ENCODE results near the gene GID8. TPM values are rescaled to one million over a fixed set of nuclear protein-coding genes. Genes with fewer than 3 reads are reported as not detected.
"Not testable (repeated sequence)": the region's sequence is repeated elsewhere in the genome, so short reads cannot be mapped to it uniquely, and the experiment has no call there.

Gene GID8
- total and polyA plus RNA-seq, 4 donors, result 11.0 to 35.4 (median 23.7) TPM

GRCh38 chr20:62958388-62959100 lies 20.6 kb downstream of the GID8 start:
- DNase-seq (no peak), ATAC-seq (ENCODE audit: insufficient read depth, low FRiP score) (no peak)
- no peak overlapping the region for H3K4me3 ChIP-seq
- H3K9me3 ChIP-seq (ENCODE audit: control insufficient read depth in 4 of 4, insufficient read depth in 3 of 4, low read length in 3 of 4), result no peaks in the 10 kb centered on the region
- H3K9ac ChIP-seq (ENCODE audit: insufficient read depth in 1 of 2, low read length in 2 of 2), result no peak overlapping the region
- H3K27me3 ChIP-seq (ENCODE audit: control insufficient read depth in 3 of 3, insufficient read depth in 3 of 3, low read length in 2 of 3), result no peaks in the 10 kb centered on the region
- 75 to 83% methylated on average over 10 of the region's 10 CpGs for WGBS, 2 donors
- no peak for TF ChIP-seq CTCF (IDR thresholded peaks at IDR 0.05; ENCODE audit: control extremely low read depth, extremely low read depth)
- H3K36me3 ChIP-seq (ENCODE audit: control insufficient read depth in 4 of 4, insufficient read depth in 4 of 4, low read length in 4 of 4), result peaks cover 0 to 2% (median 0%) of the 10 kb centered on the region in 4 donors
- peaks cover 0 to 14% (median 7%) of the 10 kb centered on the region in 5 donors for H3K4me1 ChIP-seq (ENCODE audit: control insufficient read depth in 5 of 5, insufficient read depth in 5 of 5, low read length in 5 of 5)
- H3K27ac ChIP-seq (ENCODE audit: low read depth in 1 of 2, low read length in 1 of 2), result no peak overlapping the region

- Histone ChIP-seq H3K27me3 (ENCODE audit: control insufficient read depth in 3 of 3, insufficient read depth in 3 of 3, low read length in 2 of 3) (no peaks in the 10 kb centered on the region), H3K9me3 (ENCODE audit: control insufficient read depth in 4 of 4, insufficient read depth in 3 of 4, low read length in 3 of 4) (no peaks in the 10 kb centered on the region), H3K4me1 (ENCODE audit: control insufficient read depth in 5 of 5, insufficient read depth in 5 of 5, low read length in 5 of 5) (peaks cover 0 to 7% (median 4%) of the 10 kb centered on the region in 5 donors), H3K36me3 (ENCODE audit: control insufficient read depth in 4 of 4, insufficient read depth in 4 of 4, low read length in 4 of 4) (peaks cover 0 to 6% (median 0%) of the 10 kb centered on the region in 4 donors), H3K27ac (ENCODE audit: low read depth in 1 of 2, low read length in 1 of 2) (no peak overlapping the region), H3K4me3 (no peak overlapping the region), H3K9ac (ENCODE audit: insufficient read depth in 1 of 2, low read length in 2 of 2) (no peak overlapping the region)
- DNase-seq (no peak), ATAC-seq (ENCODE audit: insufficient read depth, low FRiP score) (no peak)
- no peak for TF ChIP-seq CTCF (IDR thresholded peaks at IDR 0.05; ENCODE audit: control extremely low read depth, extremely low read depth)
- 52 to 58% methylated on average over 41 to 43 of the region's 43 CpGs for whole genome bisulfite sequencing, 2 donors
Observed at GRCh38 chr20:62959101-62959971, 21.4 kb downstream of the GID8 start.

GRCh38 chr20:62959998-62960436 lies 22.1 kb downstream of the GID8 start:
- Histone ChIP-seq H3K4me1 (ENCODE audit: control insufficient read depth in 5 of 5, insufficient read depth in 5 of 5, low read length in 5 of 5) (peaks cover 0 to 3% (median 0%) of the 10 kb centered on the region in 5 donors), H3K27ac (ENCODE audit: low read depth in 1 of 2, low read length in 1 of 2) (no peak overlapping the region), H3K9ac (ENCODE audit: insufficient read depth in 1 of 2, low read length in 2 of 2) (no peak overlapping the region), H3K36me3 (ENCODE audit: control insufficient read depth in 4 of 4, insufficient read depth in 4 of 4, low read length in 4 of 4) (peaks cover 0 to 6% (median 0%) of the 10 kb centered on the region in 4 donors), H3K27me3 (ENCODE audit: control insufficient read depth in 3 of 3, insufficient read depth in 3 of 3, low read length in 2 of 3) (no peaks in the 10 kb centered on the region), H3K9me3 (ENCODE audit: control insufficient read depth in 4 of 4, insufficient read depth in 3 of 4, low read length in 3 of 4) (no peaks in the 10 kb centered on the region), H3K4me3 (no peak overlapping the region)
- 85 to 91% methylated on average over 20 of the region's 20 CpGs for WGBS, 2 donors
- TF ChIP-seq CTCF (IDR thresholded peaks at IDR 0.05; ENCODE audit: control extremely low read depth, extremely low read depth), result no peak
- no peak for DNase-seq
- ATAC-seq (ENCODE audit: insufficient read depth, low FRiP score), result no peak

GRCh38 chr20:62960446-62961309 lies 22.7 kb downstream of the GID8 start:
- 92 to 93% methylated on average over 21 to 24 of the region's 31 CpGs for WGBS, 2 donors
- DNase-seq, result peak in 1 of 3 donors; percentile 27

More at GRCh38 chr20:62960446-62961309, 22.7 kb downstream of the GID8 start:
- H3K4me3 ChIP-seq; H3K27me3 ChIP-seq (ENCODE audit: control insufficient read depth in 3 of 3, insufficient read depth in 3 of 3, low read length in 2 of 3); H3K9ac ChIP-seq (ENCODE audit: insufficient read depth in 1 of 2, low read length in 2 of 2); ATAC-seq (ENCODE audit: insufficient read depth, low FRiP score); H3K4me1 ChIP-seq (ENCODE audit: control insufficient read depth in 5 of 5, insufficient read depth in 5 of 5, low read length in 5 of 5); H3K9me3 ChIP-seq (ENCODE audit: control insufficient read depth in 4 of 4, insufficient read depth in 3 of 4, low read length in 3 of 4); H3K36me3 ChIP-seq (ENCODE audit: control insufficient read depth in 4 of 4, insufficient read depth in 4 of 4, low read length in 4 of 4); H3K27ac ChIP-seq (ENCODE audit: low read depth in 1 of 2, low read length in 1 of 2): not testable (repeated sequence)

Data from lung (tissue), 12 donors.